ENCODE measurements around the gene DSCAML1.

Gene DSCAML1

DNA sequence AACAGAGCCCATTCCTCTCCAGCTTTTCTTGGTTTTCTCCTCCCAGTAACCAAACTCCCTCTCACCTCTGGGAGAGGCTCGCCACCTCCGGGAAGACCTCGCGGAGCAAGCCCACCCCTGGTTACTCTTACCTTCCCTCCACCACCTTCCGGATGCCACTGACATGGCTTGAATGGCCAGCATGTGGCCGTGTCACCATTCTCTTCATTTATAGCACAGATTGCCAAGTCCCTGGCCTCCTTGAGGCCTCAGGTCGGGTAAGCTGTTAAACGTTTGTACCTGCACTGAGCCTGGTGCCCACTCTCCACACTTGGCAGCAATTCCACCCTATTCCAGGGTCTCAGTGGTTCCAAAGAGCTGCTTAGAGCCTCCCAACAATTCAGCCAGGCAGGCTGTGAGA lies 35.5 kb upstream of the DSCAML1 start:
- DNase-seq (ENCODE audit: low read depth, low spot score) = no peak

DNA sequence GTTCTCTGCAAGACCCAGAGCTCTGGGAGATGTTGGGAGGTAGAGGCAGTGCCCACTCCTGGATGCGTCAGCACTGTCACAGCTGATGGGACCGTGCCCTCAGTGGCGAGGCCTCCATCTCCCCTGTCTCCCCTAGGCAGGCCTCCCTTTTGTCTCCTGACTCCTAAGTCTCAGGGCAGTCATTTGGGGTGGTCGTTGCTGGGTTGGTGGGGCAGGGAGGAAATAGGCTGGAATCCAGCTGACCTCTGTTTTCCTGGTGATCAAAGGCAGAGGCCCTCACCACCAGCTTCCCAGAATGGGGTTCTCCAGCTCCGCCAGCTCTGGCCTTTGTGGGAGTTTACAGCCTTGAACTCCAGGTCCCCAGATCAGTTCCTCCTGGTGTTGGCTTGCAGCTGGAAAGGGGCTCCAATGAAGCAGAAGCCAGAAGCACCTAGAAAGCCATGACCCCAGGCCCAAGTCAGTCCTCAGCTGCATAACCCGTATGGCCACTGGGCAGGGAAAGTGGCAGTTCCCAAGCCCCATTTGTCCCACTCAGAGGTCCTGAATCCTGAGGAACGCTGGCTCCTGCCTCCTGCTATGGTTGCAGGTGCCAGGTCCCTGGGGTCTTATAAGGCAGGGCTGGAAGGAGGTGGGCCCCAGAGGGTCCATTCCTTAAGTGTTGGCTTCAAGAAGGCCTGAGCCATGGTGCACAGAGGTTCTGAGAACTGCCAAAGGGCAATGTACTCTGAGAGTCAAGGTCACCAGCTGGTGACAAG lies 34.8 kb upstream of the DSCAML1 start:
- no peak for DNase-seq (ENCODE audit: low read depth, low spot score)

DNA sequence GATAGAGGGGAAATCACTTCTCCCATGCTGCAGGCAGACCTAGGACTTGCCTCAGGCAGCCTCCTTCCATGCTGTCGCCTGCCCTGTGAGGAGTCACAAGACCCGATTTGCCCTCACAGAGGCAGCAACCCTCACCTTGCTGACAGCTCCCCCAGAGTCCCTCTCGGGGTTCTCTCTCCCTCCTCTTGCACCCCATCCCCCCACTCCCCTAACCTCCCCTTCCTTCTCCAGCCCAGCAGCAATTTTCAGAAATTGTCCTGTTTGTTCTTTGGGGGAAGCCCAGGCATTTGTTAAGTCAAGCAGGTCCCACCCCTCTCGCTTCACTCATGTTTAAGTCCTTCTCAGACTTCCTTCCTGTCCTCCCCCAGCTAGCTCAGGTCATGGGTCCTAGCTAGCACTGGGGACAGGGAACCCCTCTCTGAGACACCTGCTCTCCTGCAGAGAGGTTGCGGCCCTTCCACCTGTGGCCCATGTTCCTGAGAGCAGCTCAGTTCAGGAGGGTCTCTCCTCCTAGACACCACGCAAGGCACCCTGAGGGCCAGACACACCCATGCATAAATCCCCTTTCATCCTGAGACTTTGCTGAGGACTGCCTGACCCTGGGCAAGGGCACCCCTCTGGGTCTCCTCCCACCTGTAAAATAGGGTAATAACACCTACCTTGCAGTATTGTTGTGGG lies 33.8 kb upstream of the DSCAML1 start:
- peak; percentile 18 for DNase-seq (ENCODE audit: low read depth, low spot score)

DNA sequence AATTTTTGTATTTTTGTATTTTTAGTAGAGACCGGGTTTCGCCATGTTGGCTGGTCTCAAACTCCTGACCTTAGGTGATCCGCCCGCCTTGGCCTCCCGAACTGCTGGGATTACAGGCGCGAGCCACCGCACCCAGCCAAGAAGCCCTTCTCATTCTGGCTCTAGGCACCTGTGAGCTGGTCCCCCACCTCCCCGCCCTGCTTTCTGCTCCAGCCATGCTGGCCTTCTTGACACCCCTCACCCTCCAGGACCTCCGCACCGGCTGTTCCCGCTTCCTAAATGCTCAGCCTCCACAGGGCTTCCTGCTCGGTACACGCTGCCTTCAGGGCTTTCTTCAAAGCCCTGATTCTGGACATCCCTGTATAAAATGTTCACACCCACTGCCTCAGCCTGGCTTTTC lies 33.1 kb upstream of the DSCAML1 start:
- no peak for DNase-seq (ENCODE audit: low read depth, low spot score)

DNA sequence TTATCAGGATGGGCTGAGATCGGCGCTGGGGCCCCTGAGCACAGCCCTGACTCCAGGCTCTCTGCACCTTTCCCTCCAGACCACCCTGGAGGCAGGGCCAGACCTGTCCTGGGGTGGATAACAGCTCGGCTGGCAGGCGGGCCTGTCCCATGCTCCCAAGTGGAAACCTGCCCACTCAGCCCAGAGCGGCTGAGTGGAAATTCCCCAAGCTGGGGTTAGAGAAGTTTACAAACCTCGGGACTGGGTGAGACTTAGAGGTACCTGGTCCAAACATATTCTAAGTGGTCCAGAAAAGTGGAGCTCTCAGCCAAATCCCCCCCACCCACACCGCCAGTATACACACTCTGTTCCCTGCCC lies 32.3 kb upstream of the DSCAML1 start:
- DNase-seq (ENCODE audit: low read depth, low spot score) = no peak

DNA sequence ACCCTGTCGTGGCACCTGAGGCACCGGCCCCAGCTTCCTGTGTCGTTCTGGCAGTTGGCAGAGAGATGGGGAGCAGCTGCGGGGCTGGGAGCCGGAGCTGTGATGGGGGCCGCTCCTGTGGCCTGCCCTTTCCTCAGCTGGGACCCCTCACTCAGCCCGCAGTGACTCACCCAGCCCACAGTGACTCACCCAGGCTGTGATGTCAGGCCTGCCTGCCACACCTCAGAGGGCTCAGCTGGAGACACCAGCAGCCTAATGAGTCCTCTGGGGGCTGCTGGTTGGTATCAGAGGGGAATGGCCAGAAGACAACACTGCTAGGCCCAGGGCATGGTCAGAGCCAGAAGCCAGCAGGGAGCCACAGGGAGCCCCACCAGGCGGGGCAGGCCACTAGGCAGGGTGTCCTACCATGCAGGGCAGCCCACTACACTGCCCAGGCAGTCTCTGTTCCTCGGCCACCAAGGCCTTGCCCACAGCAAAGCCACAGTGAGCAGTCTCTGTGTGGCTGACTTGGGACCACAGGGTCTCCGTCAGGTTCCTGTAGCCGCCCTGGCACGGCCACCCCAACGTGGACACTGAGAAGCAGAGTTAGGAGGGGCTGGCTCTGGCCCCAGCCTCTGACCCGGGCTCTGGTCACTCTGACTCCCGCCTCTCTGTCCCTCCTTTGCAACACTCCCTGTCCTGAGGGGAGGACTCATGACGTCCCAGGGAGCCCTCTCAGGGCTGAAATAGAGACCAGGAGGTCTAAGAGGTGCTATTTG lies 31.8 kb upstream of the DSCAML1 start:
- peak; percentile 64 for DNase-seq (ENCODE audit: low read depth, low spot score)

DNA sequence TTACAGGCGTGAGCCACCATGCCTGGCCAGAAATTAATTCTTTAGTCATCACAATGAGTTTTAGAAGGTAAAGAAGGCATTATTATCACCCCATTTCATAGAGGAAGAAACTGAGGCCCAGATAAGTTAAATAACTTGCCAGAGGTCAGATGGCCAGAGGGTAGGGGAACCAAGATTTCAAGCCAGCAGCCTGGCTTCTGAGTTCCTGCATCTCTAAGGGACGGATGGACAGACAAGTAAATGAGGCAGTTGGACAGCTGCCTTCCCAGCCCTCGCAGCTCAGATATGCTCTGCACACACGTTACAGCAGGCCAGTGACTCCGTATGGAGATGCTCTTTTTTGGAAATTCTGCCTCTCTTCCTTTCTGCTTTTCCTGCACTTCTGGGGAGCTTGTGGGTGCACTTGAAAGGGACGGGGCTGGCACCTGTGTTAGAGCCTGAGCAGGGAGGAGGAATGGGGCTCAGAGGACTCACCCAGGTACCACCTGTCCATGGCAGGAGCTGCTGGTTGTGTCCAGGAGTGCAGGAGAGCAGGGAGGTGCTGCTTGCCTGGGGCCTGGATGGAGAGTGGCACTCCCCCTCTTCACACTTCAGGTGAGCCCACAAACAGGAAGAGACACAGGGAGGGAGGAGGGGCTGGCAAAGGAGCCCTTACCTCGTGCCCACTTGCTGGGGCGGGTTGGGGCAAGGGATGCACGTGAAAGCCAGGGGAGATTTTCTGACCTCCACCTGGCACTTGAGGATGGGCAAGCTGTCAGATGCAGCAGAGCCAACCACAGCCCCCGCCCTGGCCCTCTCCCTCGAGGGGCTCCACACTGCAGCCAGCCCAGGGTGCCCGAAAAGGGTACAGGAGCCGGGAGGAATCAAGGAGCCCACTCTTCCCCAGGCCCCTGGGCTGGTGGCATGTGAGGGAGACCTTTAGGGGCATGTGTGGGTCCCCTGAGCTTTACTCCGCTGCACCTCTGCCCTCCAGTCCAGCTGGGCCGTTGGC lies 30.8 kb upstream of the DSCAML1 start:
- DNase-seq (ENCODE audit: low read depth, low spot score) = no peak

DNA sequence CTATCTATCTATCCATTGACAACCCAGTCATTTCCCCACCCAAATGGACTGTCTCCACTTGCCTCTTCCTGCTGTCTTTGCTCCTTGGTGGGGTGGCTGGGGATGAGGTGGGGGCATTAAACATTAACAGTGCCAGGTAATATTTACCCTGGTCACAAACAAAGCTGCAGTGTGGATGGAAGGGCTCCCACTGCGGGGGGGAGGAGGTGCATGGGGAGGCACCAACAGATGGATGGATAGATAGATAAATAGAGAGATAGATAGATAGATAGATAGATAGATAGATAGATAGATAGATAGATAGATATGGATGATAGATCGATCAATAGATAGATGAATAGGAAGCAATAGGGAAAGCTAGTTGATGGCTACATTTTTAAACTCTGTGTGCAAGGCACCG lies 29.8 kb upstream of the DSCAML1 start:
- no peak for DNase-seq (ENCODE audit: low read depth, low spot score)

DNA sequence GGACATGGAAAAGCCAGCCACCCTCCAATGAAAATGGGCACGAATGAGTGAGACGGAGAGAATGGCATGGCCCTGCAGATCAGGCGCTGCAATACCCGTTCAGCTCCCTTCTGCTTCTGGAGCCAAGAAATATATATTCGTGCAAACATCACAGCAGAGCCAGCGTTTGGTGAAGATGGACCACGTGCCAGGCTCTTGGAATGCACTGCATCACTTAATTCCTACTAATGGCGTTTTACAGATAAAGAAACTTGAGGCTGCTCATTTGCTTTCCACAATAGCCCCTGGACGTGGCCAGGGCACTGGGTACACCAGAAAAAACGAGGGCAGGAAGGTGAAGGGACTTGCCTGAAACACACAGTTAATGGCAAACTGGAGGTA lies 29.2 kb upstream of the DSCAML1 start:
- DNase-seq (ENCODE audit: low read depth, low spot score) = no peak

DNA sequence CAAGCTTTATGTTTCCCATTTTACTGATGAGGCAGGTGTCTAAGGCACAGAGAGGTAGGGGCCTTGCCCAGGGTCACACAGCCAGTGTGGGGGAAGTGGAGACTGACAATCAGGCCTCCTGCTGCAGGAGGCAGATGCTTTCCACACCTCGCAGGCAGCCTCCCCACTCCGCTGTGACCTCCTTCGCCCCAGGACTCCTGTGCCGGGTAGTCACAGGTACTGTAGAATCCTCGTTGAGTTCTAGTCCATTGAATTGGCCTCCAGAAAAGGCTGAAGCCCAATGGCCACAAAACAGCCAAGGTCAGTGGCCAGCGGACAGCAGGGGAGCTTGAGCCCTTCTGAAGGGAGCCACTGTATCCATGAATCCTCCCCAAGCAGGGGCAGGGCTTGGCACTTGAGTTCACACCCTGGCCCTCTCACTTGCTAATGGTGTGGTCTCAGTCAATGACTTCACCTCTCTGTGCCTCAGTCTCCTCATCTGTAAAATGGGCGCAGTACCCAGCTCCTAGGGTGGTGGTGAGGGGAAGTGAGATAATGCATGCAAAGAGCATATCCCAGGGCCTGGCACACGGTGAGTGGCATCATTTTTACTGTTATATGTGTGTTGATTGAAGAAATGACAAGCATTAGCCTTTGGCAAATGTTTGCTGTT lies 28.6 kb upstream of the DSCAML1 start:
- DNase-seq (ENCODE audit: low read depth, low spot score) = no peak

DNA sequence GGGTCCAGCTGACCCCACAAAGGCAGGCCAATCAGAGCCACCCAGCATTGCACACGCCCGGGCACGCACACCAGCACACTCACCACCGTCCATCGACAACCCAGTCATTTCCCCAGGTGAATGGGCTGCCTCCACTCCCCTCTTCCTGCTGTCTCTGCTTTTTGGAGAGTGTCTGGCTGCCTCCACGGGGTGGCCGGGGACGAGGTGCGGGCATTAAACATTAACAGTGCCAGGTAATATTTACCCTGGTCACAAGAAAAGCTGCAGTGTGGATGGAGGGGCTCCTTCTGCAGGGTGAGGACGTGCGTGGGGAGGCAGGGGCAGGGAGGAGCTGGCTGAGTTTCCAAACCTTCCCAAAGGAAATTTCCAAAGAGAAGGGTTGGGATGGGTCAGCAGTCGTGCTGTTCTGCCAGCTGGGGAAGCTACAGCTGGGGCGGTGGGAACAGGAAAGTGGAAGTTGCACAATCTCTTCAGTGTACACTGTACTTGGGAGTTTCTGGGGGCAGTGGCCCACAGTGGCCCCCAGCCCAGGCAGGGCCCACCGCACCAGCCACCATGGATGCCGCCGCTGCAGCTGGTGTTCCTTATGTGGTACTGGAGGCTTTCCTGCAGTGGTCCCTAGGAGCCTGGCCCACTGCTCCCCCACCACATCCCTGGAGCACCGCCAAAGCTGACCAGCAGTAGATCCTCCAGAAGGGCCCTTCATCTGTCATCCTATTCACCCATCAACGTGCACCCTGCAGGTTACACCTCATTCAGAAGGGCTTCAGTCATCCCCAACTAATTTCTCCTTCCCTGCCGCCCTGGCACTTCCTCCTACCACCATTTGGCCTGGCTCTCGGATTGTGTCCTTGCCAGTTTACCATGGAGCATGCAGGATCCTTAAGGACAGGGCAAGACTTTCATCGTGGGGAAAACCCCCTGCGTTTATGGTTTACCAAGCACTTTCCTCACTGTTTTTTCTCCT lies 27.8 kb upstream of the DSCAML1 start, which contains the start of gene FXYD2:
Gene FXYD2, minus strand, starts transcription at position 174 of the 967 bp plus-strand sequence. Its CDS starts 66 bp downstream, at position 108.
- no peak for DNase-seq (ENCODE audit: low read depth, low spot score)

DNA sequence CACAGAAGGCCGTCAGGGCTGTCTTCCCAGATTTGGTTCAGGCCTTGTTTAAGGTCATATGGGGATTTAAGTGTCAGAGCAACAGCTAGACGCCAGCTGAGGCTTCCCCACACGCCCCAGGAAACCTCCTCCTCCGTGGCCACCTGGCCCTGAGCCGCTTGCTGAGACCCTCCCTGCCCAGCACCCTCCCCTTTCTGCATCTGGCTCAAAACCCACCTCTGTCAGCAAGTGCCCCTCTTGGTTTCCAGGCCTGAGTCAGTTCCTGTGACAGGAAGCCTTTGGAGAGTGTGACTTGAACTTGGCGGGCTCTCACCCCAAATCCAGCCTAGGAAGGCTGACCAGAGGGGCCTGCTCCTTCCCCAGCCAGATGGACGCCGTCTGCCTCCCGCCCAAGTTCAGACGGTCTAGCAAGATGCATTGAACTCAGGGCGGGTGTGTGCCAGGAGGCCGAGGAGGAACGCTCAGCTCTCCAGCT lies 27.0 kb upstream of the DSCAML1 start:
- peak; percentile 5 for DNase-seq (ENCODE audit: low read depth, low spot score)

DNA sequence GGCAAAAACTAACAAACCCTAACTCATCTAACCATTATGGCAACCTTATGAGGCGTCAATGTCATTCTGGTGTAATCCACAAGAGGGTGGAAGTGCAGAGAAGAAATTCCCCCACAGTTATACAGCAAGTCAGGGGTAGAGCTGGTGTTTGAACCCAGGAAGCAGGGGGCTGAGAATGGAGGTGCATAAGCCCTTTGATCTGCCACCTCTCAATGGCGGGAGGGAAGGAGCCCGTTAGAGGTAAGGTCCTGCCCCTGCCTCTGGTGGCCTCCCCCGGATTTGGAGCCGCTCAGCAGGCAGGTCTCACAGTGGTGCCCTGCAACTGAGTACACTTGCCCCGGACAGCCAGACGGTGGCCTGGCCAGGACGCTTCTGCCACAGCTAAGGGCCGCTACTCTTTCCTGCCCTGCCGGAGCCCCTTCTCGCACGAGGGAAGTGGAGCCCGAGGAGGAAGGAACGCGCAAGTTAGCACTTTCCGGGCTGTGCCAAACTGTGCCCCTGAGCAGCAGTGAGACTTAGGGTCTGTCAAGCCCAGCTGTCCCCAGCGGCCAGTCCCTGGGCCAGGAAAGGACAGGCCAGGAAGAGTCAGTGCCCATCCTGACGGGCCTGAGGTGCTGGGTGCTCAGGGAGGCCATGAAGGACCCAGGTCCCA lies 26.4 kb upstream of the DSCAML1 start:
- DNase-seq (ENCODE audit: low read depth, low spot score) = peak; percentile 10

DNA sequence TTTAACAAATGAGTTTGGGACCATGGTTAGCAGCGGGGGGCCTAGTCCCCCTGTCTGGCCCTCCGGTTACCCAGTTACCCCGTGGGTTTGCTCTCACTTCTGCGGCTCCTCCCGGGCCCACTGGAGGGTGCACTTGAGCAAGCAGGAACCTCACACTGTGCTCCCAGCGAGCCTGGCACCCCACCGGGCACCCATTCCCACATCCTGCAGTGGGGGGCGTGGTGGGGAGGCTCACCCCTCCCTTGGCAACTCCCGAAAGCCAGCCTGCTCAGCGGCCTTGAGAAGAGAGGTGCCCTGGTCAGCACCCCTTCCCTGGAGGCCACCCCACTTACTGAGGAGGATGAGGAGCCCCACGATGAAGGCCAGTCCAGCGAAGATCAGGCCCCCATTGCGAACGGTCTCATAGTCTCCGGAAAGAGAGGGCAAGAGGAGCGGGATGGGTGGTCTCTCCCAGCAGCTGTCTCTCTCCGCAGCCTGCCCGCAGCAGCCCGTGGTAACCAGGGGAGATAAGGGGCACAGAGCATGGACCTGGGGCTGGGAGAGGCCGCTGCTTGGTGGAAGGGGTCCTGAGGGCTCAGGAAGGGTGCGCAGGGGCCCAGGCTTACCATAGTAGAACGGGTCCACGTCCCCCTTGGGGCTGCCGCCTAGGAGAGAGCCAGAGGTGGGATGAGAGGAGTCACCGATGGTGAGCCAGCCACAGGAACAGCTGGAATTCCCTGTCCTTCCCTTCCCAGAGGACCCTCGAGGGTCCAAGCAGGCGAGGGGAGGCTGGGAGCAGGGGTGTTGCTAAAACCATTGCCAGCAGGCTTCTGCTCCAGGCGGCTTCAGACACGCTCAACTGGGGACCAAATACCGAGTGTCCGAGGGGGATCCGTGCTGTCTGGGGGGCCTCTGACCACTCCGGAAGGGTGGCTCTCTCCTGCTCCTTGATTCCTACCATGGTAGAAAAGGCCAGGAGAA lies 25.3 kb upstream of the DSCAML1 start:
- no peak for DNase-seq (ENCODE audit: low read depth, low spot score)

DNA sequence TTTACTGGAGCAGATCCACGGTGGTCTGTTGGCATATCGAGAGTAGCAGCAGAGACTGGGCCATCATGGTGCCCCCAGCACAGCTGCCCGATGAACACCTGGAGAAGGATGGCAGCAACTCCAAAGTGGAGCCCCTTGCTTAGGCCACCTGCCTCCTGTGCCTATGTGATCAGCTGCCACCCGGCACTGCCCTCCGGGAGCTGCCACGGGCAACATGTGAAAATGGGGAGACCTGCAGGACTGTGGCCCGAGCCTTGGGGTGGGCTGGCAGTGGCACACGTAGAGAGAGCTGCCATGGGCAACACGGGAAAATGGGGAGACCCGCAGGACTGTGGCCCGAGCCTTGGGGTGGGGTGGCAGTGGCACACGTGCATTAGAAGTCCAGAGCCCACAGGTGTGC lies 24.4 kb upstream of the DSCAML1 start:
- DNase-seq (ENCODE audit: low read depth, low spot score) = no peak

DNA sequence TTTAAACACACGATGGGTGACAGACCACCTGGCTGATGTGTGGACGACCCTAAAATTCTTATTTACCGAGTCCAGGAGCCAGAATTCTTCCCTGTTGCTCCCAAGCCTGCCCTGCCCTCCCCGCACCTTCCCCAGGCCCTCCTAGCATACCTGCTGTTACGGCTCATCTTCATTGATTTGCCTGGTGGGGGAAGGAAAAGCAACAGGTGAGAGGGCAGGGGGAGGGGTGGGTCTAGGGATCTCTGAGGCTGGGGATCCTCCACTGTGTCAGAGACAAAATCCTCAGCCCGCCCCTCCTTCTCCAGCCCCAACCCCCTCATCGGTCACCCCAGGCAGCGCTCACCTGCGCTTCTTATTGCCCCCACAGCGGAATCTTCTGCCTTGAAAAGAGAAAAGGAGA lies 23.5 kb upstream of the DSCAML1 start:
- DNase-seq (ENCODE audit: low read depth, low spot score) = no peak

DNA sequence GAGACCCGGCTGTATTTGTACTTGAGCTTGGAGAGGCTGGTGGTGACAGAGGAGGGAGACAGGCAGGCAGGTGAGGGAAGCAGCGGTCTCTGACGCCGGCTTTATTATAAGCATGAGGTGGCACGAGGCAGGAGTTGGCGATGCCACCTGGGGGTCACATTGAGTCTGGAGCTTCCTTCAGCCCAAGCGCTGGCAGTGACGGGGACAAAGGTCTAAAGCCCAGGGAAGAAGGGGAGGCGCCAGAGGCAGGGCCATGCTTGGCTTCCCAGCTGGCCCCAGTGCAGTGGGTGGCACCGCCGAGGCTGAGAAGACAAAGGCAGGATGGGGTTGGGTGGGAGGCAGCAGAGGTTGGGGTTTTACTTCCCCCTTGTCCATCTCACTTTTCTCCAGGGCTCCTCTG lies 23.1 kb upstream of the DSCAML1 start:
- DNase-seq (ENCODE audit: low read depth, low spot score) = no peak
